ENCODE data around the gene ACAP2. TPM values are rescaled to one million over a fixed set of nuclear protein-coding genes. Genes with fewer than 3 reads are reported as not detected.

ACAP2 gene
- total RNA-seq, 1 donor from 2014 or later: 60.3 TPM

DNA sequence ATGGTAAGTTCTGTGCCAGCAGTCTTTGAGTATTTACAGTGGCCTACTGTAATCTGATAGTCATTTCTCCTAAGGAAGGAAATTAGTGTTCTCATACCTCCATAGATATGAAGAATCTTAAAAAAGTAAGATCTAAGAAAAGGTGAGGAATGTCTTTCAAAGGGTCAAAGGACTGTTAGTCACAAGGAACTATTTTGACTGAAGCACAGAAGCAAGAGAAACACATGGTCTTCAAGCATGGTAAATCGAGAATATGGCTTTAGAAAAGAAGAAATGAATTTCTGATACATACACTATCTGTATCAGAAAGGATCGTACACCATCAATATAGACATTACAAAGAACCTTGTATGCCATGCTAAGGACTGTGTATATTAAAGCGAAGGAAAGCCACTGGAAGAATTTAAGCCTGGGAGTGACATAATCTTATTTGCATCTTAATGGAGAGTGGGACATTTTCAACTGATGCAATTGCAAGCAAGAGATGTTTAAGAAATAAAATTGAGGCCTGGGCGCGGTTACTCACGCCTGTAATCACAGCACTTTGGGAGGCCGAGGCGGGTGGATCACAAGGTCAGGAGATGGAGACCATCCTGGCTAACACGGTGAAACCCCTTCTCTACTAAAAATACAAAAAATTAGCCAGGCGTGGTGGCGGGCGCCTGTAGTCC, 5.5 kb upstream of the ACAP2 start:
- TF ChIP-seq, protein P1, sequence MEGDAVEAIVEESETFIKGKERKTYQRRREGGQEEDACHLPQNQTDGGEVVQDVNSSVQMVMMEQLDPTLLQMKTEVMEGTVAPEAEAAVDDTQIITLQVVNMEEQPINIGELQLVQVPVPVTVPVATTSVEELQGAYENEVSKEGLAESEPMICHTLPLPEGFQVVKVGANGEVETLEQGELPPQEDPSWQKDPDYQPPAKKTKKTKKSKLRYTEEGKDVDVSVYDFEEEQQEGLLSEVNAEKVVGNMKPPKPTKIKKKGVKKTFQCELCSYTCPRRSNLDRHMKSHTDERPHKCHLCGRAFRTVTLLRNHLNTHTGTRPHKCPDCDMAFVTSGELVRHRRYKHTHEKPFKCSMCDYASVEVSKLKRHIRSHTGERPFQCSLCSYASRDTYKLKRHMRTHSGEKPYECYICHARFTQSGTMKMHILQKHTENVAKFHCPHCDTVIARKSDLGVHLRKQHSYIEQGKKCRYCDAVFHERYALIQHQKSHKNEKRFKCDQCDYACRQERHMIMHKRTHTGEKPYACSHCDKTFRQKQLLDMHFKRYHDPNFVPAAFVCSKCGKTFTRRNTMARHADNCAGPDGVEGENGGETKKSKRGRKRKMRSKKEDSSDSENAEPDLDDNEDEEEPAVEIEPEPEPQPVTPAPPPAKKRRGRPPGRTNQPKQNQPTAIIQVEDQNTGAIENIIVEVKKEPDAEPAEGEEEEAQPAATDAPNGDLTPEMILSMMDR (IDR thresholded peaks at IDR 0.05): no peak
- H3K27me3 ChIP-seq: no peaks in the 10 kb centered on the region
- peaks cover 17% of the 10 kb centered on the region for H3K4me1 ChIP-seq
- no peaks in the 10 kb centered on the region for H3K9me3 ChIP-seq
- DNase-seq (no peak), ATAC-seq (no peak)
- intact Hi-C loops (cut with DNase I): no loop called here
- no peak overlapping the region for H3K27ac ChIP-seq
- H3K4me3 ChIP-seq: no peak overlapping the region
- no peaks in the 10 kb centered on the region for H3K36me3 ChIP-seq

DNA sequence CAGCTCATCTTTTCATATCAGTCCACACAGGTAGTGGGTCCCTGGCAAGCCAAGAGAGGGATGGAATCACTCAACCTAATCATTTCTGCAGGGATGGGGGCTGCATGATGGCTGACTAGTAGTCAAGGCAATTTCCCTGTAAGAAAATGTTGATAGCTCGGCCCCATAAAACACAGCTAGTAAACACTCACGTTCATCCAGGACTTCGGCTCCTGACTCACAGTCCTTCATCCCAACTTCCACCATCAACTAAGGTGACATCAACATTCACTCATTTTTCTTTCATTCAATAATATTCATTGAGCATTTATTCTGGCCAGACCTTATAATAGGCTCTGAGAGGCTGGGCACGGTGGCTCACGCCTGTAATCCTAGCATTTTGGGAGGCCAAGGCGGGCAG, 4.4 kb upstream of the ACAP2 start:
- H3K27ac ChIP-seq: no peak overlapping the region
- H3K36me3 ChIP-seq: no peaks in the 10 kb centered on the region
- ATAC-seq (no peak), DNase-seq (no peak)
- H3K9me3 ChIP-seq: no peaks in the 10 kb centered on the region
- intact Hi-C loops (cut with DNase I): no loop called here
- H3K27me3 ChIP-seq: no peaks in the 10 kb centered on the region
- peaks cover 18% of the 10 kb centered on the region for H3K4me1 ChIP-seq
- H3K4me3 ChIP-seq: no peak overlapping the region
- TF ChIP-seq, protein P1 (IDR thresholded peaks at IDR 0.05): no peak

DNA sequence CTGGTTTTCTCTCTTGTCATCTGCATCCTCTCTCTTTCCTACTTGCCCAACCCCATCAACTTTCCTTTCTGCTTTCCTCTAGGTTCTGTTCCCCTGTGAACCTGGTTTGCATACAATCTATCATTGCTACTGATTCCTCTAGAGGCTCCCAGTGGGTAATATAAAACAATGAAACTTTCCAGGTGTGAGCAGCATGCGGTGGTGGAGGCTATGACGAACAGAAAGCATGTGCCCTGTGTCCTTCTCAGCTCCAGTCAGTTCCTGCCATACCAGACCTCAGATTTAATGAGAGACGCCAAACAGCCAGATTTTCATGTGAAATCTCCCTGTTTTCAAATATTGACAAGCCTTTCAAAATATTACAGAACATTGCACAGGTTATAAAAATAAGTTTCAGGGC, 3.5 kb upstream of the ACAP2 start:
- Histone ChIP-seq H3K9me3 (no peaks in the 10 kb centered on the region), H3K27ac (no peak overlapping the region), H3K4me3 (no peak overlapping the region), H3K36me3 (no peaks in the 10 kb centered on the region), H3K4me1 (peaks cover 21% of the 10 kb centered on the region), H3K27me3 (no peaks in the 10 kb centered on the region)
- TF ChIP-seq, protein P1 (IDR thresholded peaks at IDR 0.05): no peak
- intact Hi-C loops (cut with DNase I): no loop called here
- no peak for DNase-seq
- no peak for ATAC-seq

DNA sequence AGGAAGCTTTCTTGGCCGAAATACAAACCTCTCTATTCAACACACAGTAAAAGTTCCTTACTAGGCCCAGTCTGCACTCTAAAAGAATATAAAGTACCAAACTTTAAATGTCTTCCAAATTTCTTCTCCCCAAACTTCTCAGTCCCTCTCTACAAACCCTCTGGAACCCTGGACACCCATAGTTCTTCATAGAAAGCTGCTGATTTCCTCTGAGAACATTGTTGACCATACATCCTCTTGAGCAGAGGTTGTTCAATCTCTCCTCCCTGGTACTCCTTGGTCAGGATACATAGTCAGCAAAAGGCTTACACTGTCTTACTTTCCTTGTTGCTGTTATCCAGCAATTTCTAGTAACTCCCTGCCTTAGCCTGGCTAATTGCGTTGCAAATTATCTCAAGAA, 3.1 kb upstream of the ACAP2 start:
- no peaks in the 10 kb centered on the region for H3K27me3 ChIP-seq
- H3K36me3 ChIP-seq: no peaks in the 10 kb centered on the region
- H3K4me3 ChIP-seq: no peak overlapping the region
- no peaks in the 10 kb centered on the region for H3K9me3 ChIP-seq
- intact Hi-C loops (cut with DNase I): no loop called here
- H3K27ac ChIP-seq: no peak overlapping the region
- TF ChIP-seq, protein P1 (IDR thresholded peaks at IDR 0.05): no peak
- H3K4me1 ChIP-seq: peaks cover 21% of the 10 kb centered on the region
- ATAC-seq (no peak), DNase-seq (no peak)

DNA sequence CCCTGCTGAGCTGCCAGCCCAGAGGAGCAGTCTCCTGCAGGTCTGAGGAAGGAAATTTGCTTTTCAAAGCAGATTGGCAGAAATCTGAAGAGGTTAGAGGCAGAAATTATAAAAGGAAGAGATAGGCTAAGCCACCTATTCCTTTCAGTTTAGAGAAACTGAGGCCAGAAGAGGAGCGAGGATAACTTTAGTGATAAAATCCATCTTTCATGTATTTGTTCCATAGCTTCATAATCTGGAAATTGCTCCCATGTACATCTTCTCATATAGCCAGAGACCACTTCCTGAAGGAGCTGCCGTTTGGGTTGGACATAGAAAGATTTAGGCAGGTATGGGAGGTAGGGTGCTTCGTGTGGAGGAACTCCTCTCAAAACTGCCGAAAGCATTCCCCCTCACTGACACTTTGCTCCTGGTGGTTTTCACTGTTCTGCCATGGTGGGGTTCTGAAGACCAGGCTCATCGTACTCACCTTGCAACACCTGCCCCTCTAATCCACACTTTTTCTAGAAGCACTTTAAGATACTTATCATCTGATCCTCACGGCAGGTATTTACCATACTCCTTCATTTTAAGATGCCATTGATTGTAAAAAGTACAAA, 670 bp upstream of the ACAP2 start:
- no peaks in the 10 kb centered on the region for H3K36me3 ChIP-seq
- H3K4me3 ChIP-seq: peak overlapping the region; percentile 19
- intact Hi-C loops (cut with DNase I): no loop called here
- DNase-seq: no peak
- H3K4me1 ChIP-seq: peaks cover 28% of the 10 kb centered on the region
- no peaks in the 10 kb centered on the region for H3K27me3 ChIP-seq
- TF ChIP-seq, protein P1 (IDR thresholded peaks at IDR 0.05): no peak
- peak overlapping the region; percentile 48 for H3K27ac ChIP-seq
- no peaks in the 10 kb centered on the region for H3K9me3 ChIP-seq
- no peak for ATAC-seq
